ENCODE measurements around the gene TEX14. TPM values are rescaled to one million over a fixed set of nuclear protein-coding genes. Genes with fewer than 3 reads are reported as not detected.

The TEX14 gene
- total RNA-seq, 8 experiments from 2014 or later: 0.20 to 0.43 (median 0.34) TPM

DNA sequence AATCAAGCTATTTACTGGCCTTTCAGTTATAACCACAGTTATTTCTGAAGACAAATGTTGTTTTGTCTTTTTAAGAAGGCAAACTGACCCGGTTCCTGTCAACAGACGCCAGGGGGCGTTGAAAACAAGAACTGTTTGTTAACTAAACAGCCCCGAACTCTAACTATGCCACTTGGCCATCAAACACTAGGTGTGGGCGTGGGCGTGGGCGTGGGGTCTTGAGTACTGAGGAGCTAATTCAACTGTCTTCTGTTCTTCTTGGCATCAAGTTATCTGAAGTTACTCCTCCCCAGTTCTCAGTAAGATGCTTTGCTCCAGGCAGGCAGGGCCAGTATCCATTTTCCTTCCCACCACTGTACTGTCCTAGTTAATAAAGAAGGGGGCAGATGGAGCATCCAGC, 114.1 kb downstream of the TEX14 start:
- H3K27ac ChIP-seq: no peak overlapping the region
- H3K4me3 ChIP-seq: no peak overlapping the region

DNA sequence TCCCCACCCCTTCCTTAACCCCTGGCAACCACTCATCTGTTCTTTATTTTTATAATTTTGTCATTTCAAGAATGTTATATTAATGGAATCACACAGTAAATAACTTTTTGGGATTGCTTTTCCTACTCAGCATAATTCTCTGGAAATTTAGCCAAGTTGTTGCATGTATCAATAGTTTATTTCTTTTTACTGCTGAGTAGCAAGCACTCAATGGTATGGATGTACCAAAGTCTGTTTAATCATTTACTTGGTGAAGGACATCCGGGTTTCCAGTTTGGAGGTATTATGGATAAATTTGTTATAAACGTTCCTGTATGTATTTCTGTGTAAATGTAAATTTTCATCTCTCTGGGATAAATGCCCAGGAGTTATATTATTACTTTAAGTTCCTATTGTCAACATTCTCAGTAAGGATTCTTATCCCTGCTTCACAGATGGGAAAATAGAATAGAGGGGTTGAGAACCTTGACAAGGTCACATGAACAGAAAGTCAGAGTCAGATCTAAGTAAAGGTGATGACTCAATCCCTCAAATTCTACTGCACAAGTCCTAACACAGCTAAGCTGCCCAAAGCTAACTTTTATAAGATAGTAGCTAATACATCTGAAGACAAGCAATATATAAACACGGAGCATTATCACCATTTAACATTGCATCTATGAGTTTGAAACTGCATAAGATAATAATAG, 115.0 kb downstream of the TEX14 start:
- Histone ChIP-seq H3K4me3 (no peak overlapping the region), H3K4me1 (replicated peaks in 1 of 2) (no peaks in the 10 kb centered on the region), H3K27ac (no peak overlapping the region)
- 0 to 60% (median 16%) methylated on average over 1 to 3 of the region's 3 CpGs for WGBS, 10 experiments
- in situ Hi-C loops (cut with MboI; ENCODE audit: low pct_unique_long_range_greater_than_20kb in 2 of 9, low sequenced_read_pairs in 9 of 9, unreplicated experiment in 9 of 9): no loop called here
- peak in 3 of 8 experiments; percentile 29 to 61 (median 56) for ATAC-seq (replicated peaks in 6 of 8)

More for the DNA sequence above, 114.1 kb downstream of the TEX14 start:
- no peaks in the 10 kb centered on the region for H3K4me1 ChIP-seq (replicated peaks in 1 of 2)
- peak in 4 of 8 experiments; percentile 23 to 65 (median 56) for ATAC-seq (replicated peaks in 6 of 8)
- in situ Hi-C loops (cut with MboI; ENCODE audit: low pct_unique_long_range_greater_than_20kb in 2 of 9, low sequenced_read_pairs in 9 of 9, unreplicated experiment in 9 of 9): no loop called here
- WGBS, 10 experiments: 0 to 36% (median 2%) methylated on average over 1 to 7 of the region's 7 CpGs; no CpG with 5 or more reads in 2 of the 10 experiments

GRCh38 chr17:58575511-58575910, 116.3 kb downstream of the TEX14 start:
- 0 to 100% (median 82%) methylated on average over 1 of the region's 1 CpG; no CpG with 5 or more reads in 2 of the 10 experiments for WGBS, 10 experiments
- Histone ChIP-seq H3K4me3 (no peak overlapping the region), H3K27ac (no peak overlapping the region), H3K4me1 (replicated peaks in 1 of 2) (no peaks in the 10 kb centered on the region)
- in situ Hi-C loops (cut with MboI; ENCODE audit: low pct_unique_long_range_greater_than_20kb in 2 of 9, low sequenced_read_pairs in 9 of 9, unreplicated experiment in 9 of 9): no loop called here
- peak in 2 of 8 experiments; percentile 75 to 93 for ATAC-seq (replicated peaks in 6 of 8)

DNA sequence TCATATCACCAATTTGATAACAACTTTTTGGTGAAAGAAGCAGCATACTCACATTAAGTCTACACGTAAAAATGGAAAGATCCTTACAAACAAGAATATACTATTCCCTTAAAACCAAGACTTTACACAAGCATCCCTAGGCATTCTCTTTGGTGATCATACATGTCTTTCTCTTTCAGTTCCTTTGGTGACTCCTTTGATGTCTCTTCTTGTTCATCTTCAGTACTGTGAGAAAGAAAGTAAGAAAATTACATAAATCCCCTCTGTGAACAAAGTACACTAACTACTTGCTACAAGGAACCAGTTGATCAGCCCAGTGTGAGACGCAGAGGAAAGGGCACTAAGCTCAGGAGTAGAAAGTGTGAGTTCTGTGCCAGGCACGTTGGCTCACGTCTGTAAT, 117.8 kb downstream of the TEX14 start:
- Histone ChIP-seq H3K27ac (no peak overlapping the region), H3K4me1 (replicated peaks in 1 of 2) (no peaks in the 10 kb centered on the region), H3K4me3 (no peak overlapping the region)
- ATAC-seq (replicated peaks in 6 of 8): no peak
- in situ Hi-C loops (cut with MboI; ENCODE audit: low pct_unique_long_range_greater_than_20kb in 2 of 9, low sequenced_read_pairs in 9 of 9, unreplicated experiment in 9 of 9): no loop called here
- 0 to 93% (median 80%) methylated on average over 1 to 3 of the region's 4 CpGs; no CpG with 5 or more reads in 1 of the 10 experiments for WGBS, 10 experiments

- in situ Hi-C loops (cut with MboI; ENCODE audit: low pct_unique_long_range_greater_than_20kb in 2 of 9, low sequenced_read_pairs in 9 of 9, unreplicated experiment in 9 of 9): no loop called here
- H3K4me1 ChIP-seq (replicated peaks in 1 of 2): no peaks in the 10 kb centered on the region
- ATAC-seq (replicated peaks in 6 of 8): no peak
- H3K27ac ChIP-seq: no peak overlapping the region
- 0 to 100% (median 75%) methylated on average over 1 to 3 of the region's 3 CpGs; no CpG with 5 or more reads in 4 of the 10 experiments for WGBS, 10 experiments
- no peak overlapping the region for H3K4me3 ChIP-seq
These were observed 119.0 kb downstream of the TEX14 start for GRCh38 chr17:58572846-58573245.

- Histone ChIP-seq H3K4me1 (replicated peaks in 1 of 2) (no peaks in the 10 kb centered on the region), H3K4me3 (no peak overlapping the region), H3K27ac (no peak overlapping the region)
- in situ Hi-C loops (cut with MboI; ENCODE audit: low pct_unique_long_range_greater_than_20kb in 2 of 9, low sequenced_read_pairs in 9 of 9, unreplicated experiment in 9 of 9): no loop called here
- no peak for ATAC-seq (replicated peaks in 6 of 8)
- 76 to 100% (median 86%) methylated on average over 1 to 3 of the region's 4 CpGs; no CpG with 5 or more reads in 2 of the 10 experiments for WGBS, 10 experiments
These were observed 121.1 kb downstream of the TEX14 start for GRCh38 chr17:58570758-58571157.

DNA sequence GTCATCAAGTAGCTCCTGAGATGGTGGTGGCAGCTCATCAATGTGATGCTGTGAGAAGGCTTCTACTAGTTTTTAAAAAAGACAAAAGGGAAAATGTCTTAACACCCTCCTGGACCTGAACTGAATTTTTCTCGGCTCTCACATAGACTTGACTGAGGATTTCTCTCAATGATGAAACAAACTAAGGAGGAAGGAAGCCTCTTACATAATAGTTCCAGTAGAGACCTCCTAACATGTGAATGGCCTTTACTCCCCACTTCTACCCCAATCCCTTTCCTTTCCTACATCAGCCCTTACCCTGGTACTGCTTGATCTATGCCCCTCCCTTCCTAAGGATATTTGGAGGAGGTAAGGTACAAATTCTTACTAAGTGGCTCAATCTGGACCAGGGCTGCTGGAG, 122.6 kb downstream of the TEX14 start:
- no peak for ATAC-seq (replicated peaks in 6 of 8)
- Histone ChIP-seq H3K4me3 (no peak overlapping the region), H3K27ac (no peak overlapping the region), H3K4me1 (replicated peaks in 1 of 2) (no peaks in the 10 kb centered on the region)
- WGBS, 10 experiments: 29 to 100% (median 88%) methylated on average over 1 of the region's 1 CpG; no CpG with 5 or more reads in 1 of the 10 experiments
- in situ Hi-C loops (cut with MboI; ENCODE audit: low pct_unique_long_range_greater_than_20kb in 2 of 9, low sequenced_read_pairs in 9 of 9, unreplicated experiment in 9 of 9): no loop called here

- peak in 1 of 8 experiments; percentile 19 for ATAC-seq (replicated peaks in 6 of 8)
- H3K4me3 ChIP-seq: no peak overlapping the region
- in situ Hi-C loops (cut with MboI; ENCODE audit: low pct_unique_long_range_greater_than_20kb in 2 of 9, low sequenced_read_pairs in 9 of 9, unreplicated experiment in 9 of 9): no loop called here
- H3K4me1 ChIP-seq (replicated peaks in 1 of 2): no peaks in the 10 kb centered on the region
- WGBS, 10 experiments: 0 to 100% (median 91%) methylated on average over 1 of the region's 1 CpG; no CpG with 5 or more reads in 4 of the 10 experiments
- H3K27ac ChIP-seq: no peak overlapping the region
These were observed 123.6 kb downstream of the TEX14 start for GRCh38 chr17:58568044-58568799.

GRCh38 chr17:58565389-58566311, 126.2 kb downstream of the TEX14 start:
- WGBS, 10 experiments: 19 to 100% (median 41%) methylated on average over 1 to 8 of the region's 8 CpGs; no CpG with 5 or more reads in 1 of the 10 experiments
- Histone ChIP-seq H3K4me3 (no peak overlapping the region), H3K4me1 (replicated peaks in 1 of 2) (no peaks in the 10 kb centered on the region), H3K27ac (no peak overlapping the region)
- in situ Hi-C loops (cut with MboI; ENCODE audit: low pct_unique_long_range_greater_than_20kb in 2 of 9, low sequenced_read_pairs in 9 of 9, unreplicated experiment in 9 of 9): no loop called here
- peak in 1 of 8 experiments; percentile 69 for ATAC-seq (replicated peaks in 6 of 8)

DNA sequence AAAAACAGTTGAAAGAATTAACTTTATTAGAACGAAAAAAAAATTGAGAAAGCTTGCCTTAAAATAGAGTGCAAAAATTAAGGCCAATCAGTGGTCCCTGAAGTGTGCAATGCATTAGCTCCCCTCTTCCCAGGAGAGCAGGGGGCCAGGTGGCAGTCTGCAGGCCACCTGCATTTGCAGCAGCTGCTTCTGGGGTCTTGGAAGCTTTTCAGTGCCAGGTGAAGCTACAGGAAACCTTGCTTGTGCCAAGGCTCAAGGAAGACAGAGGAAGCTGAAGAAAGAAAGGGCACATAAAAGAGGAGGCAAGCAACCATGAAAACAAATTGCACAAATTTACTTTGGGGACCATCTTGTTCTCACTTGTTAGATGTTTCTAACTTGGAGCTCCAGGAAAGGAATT, 126.9 kb downstream of the TEX14 start:
- Histone ChIP-seq H3K4me3 (no peak overlapping the region), H3K27ac (no peak overlapping the region), H3K4me1 (replicated peaks in 1 of 2) (no peaks in the 10 kb centered on the region)
- 20 to 100% (median 62%) methylated on average over 1 of the region's 1 CpG; no CpG with 5 or more reads in 1 of the 10 experiments for WGBS, 10 experiments
- in situ Hi-C loops (cut with MboI; ENCODE audit: low pct_unique_long_range_greater_than_20kb in 2 of 9, low sequenced_read_pairs in 9 of 9, unreplicated experiment in 9 of 9): no loop called here
- no peak for ATAC-seq (replicated peaks in 6 of 8)

- Histone ChIP-seq H3K4me3 (no peak overlapping the region), H3K27ac (no peak overlapping the region), H3K4me1 (replicated peaks in 1 of 2) (no peaks in the 10 kb centered on the region)
- 21 to 100% (median 78%) methylated on average over 1 to 2 of the region's 2 CpGs; no CpG with 5 or more reads in 1 of the 10 experiments for WGBS, 10 experiments
- in situ Hi-C loops (cut with MboI; ENCODE audit: low pct_unique_long_range_greater_than_20kb in 2 of 9, low sequenced_read_pairs in 9 of 9, unreplicated experiment in 9 of 9): no loop called here
- no peak for ATAC-seq (replicated peaks in 6 of 8)
These were observed 127.6 kb downstream of the TEX14 start for GRCh38 chr17:58564243-58564642.

DNA sequence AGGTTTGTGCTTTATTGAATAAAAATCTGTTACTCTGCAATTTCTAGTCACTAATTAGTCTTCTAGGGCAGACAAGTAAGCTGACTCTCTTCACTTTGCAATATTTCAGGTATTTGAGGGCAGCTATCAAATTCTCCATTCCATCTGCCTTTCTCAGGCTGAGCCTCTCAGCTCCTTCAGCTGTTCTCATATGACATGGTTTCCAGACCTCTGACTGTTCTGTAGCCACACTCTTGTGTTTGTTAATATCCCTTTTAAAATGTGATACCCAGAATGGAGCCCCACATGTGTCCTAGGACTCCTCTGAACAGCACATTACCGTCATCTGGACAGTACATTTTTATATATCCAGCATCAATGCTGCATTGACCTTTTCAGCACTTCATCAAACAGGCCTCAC, 131.3 kb downstream of the TEX14 start:
- H3K4me3 ChIP-seq: no peak overlapping the region
- ATAC-seq (replicated peaks in 6 of 8): no peak
- H3K4me1 ChIP-seq (replicated peaks in 1 of 2): no peaks in the 10 kb centered on the region
- in situ Hi-C loops (cut with MboI; ENCODE audit: low pct_unique_long_range_greater_than_20kb in 2 of 9, low sequenced_read_pairs in 9 of 9, unreplicated experiment in 9 of 9): no loop called here
- WGBS, 10 experiments: 0 to 100% (median 67%) methylated on average over 1 of the region's 1 CpG; no CpG with 5 or more reads in 3 of the 10 experiments
- no peak overlapping the region for H3K27ac ChIP-seq
